ENCODE data around the gene IFIT3.

DNA sequence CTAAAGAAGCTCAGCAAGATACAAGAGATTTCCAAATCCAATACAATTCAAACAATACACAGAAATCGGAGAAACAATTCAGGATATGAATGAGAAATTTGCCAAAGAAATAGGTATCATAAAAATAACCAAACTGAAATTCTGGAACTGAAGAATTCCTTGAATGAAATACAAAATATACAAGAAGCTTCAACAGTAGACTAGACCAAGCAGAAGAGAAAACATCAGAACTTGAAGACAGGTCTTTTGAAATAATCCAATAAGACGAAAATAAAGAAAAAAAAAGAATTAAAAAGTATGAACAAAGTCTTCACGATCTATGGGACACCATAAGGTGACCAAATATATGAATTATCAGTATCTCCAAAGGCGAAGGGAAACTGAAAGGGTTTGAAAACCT is 28.8 kb upstream of the IFIT3 start:
- TF ChIP-seq, protein P1, sequence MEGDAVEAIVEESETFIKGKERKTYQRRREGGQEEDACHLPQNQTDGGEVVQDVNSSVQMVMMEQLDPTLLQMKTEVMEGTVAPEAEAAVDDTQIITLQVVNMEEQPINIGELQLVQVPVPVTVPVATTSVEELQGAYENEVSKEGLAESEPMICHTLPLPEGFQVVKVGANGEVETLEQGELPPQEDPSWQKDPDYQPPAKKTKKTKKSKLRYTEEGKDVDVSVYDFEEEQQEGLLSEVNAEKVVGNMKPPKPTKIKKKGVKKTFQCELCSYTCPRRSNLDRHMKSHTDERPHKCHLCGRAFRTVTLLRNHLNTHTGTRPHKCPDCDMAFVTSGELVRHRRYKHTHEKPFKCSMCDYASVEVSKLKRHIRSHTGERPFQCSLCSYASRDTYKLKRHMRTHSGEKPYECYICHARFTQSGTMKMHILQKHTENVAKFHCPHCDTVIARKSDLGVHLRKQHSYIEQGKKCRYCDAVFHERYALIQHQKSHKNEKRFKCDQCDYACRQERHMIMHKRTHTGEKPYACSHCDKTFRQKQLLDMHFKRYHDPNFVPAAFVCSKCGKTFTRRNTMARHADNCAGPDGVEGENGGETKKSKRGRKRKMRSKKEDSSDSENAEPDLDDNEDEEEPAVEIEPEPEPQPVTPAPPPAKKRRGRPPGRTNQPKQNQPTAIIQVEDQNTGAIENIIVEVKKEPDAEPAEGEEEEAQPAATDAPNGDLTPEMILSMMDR (IDR thresholded peaks at IDR 0.05): no peak
- TF ChIP-seq EZH2 (IDR thresholded peaks at IDR 0.05): no peak
- no peak for TF ChIP-seq EZH2phosphoT487 (IDR thresholded peaks at IDR 0.05)

Measured in neural progenitor cell (in vitro differentiated cells).